HepG2 (cell line): ENCODE measurements around the gene TOR1A. TPM values are rescaled to one million over a fixed set of nuclear protein-coding genes. Genes with fewer than 3 reads are reported as not detected.
A peak's percentile ranks its signal among the peaks of the same experiment; 100 is the strongest.

Source experiments
- CBFB ChIP-seq: sonication (generic); formaldehyde crosslinking; IDR thresholded peaks from 2 replicates; pipeline ENCODE4 v1.4.0; 2020; ENCODE audit warnings: missing genetic modification reagents
- CEBPB ChIP-seq: IDR thresholded peaks from 2 replicates; pipeline ENCODE4 v1.6.1; 2011; ENCODE audit warnings: low read depth, low read length, improper control_type of control experiment, borderline replicate concordance
- EHMT2 ChIP-seq: fragments of 200-600 bp; sonication (generic); IDR thresholded peaks from 2 replicates; pipeline ENCODE4 v1.7.0; 2017; ENCODE audit warnings: antibody characterized with exemption, low read depth, low read length, borderline replicate concordance
- ETV6 ChIP-seq: sonication (generic); formaldehyde crosslinking; conservative IDR thresholded peaks from 2 replicates; pipeline ENCODE4 v1.4.0; 2020; ENCODE audit warnings: missing genetic modification reagents
- GABPB1 ChIP-seq: IDR thresholded peaks from 2 replicates; pipeline ENCODE4 v1.6.1; 2016; ENCODE audit warnings: mild to moderate bottlenecking, missing genetic modification reagents, moderate library complexity, missing compliant biosample characterization
- HNRNPL ChIP-seq: fragments of 200-400 bp; formaldehyde crosslinking; IDR thresholded peaks from 2 replicates; pipeline ENCODE4 v1.6.1; 2017; ENCODE audit warnings: mild to moderate bottlenecking, low read depth, low read length
- MAFK ChIP-seq, 2 experiments: IDR thresholded peaks in 1 of 2; conservative IDR thresholded peaks in 1 of 2; 2 replicates each; pipeline ENCODE4 v1.6.1; 2011; ENCODE audit warnings: improper control_type of control experiment in 2 of 2, low read length in 2 of 2
- MEF2D ChIP-seq: sonication (generic); formaldehyde crosslinking; IDR thresholded peaks from 2 replicates; pipeline ENCODE4 v1.5.1; 2020; ENCODE audit warnings: mild to moderate bottlenecking, missing genetic modification reagents
- NCOA5 ChIP-seq: sonication (generic); formaldehyde crosslinking; IDR thresholded peaks from 2 replicates; pipeline ENCODE4 v1.4.0; 2020; ENCODE audit warnings: missing genetic modification reagents
- NR1H2 ChIP-seq: sonication (generic); formaldehyde crosslinking; IDR thresholded peaks from 2 replicates; pipeline ENCODE4 v1.8.1; 2022; ENCODE audit warnings: low read depth, missing genetic modification reagents, borderline replicate concordance
- RFX5 ChIP-seq: IDR thresholded peaks from 2 replicates; pipeline ENCODE4 v1.6.1; 2011; ENCODE audit warnings: low read depth, low read length, improper control_type of control experiment
- RXRA ChIP-seq: sonication (generic); formaldehyde crosslinking; IDR thresholded peaks from 2 replicates; pipeline ENCODE4 v1.5.1; 2020; ENCODE audit warnings: missing genetic modification reagents
- SAP130 ChIP-seq: IDR thresholded peaks from 2 replicates; pipeline ENCODE4 v1.6.1; 2016; ENCODE audit warnings: low read depth
- SRSF9 ChIP-seq: fragments of 200-400 bp; formaldehyde crosslinking; IDR thresholded peaks from 2 replicates; pipeline ENCODE4 v1.6.1; 2018; ENCODE audit warnings: borderline replicate concordance, mild to moderate bottlenecking, low read depth, low read length; ENCODE audit not compliant: insufficient read depth, poor library complexity, severe bottlenecking
- ZIK1 ChIP-seq: sonication (generic); formaldehyde crosslinking; IDR thresholded peaks from 2 replicates; pipeline ENCODE4 v1.5.0; 2020; ENCODE audit warnings: mild to moderate bottlenecking, low read depth, missing genetic modification reagents, borderline replicate concordance
- ZNF468 ChIP-seq: sonication (generic); formaldehyde crosslinking; IDR thresholded peaks from 2 replicates; pipeline ENCODE4 v1.8.0; 2022; ENCODE audit warnings: mild to moderate bottlenecking, moderate library complexity, missing genetic modification reagents
- ZNF605 ChIP-seq: sonication (generic); formaldehyde crosslinking; IDR thresholded peaks from 2 replicates; pipeline ENCODE4 v1.8.0; 2022; ENCODE audit warnings: mild to moderate bottlenecking, missing genetic modification reagents
- ZNF607 ChIP-seq: sonication (generic); formaldehyde crosslinking; IDR thresholded peaks from 2 replicates; pipeline ENCODE4 v1.5.1; 2020; ENCODE audit warnings: missing genetic modification reagents, mild to moderate bottlenecking, borderline replicate concordance
- ZNF615 ChIP-seq: sonication (generic); formaldehyde crosslinking; IDR thresholded peaks from 2 replicates; pipeline ENCODE4 v1.5.0; 2020; ENCODE audit warnings: mild to moderate bottlenecking, missing genetic modification reagents, borderline replicate concordance
- ZNF619 ChIP-seq: sonication (generic); formaldehyde crosslinking; IDR thresholded peaks from 2 replicates; pipeline ENCODE4 v1.4.0; 2020; ENCODE audit warnings: mild to moderate bottlenecking, missing genetic modification reagents
- polyA plus RNA-seq, 8 experiments: library from polyadenylated mRNA; depleted of rRNA in 3 of 8; stranded (reverse) in 7 of 8; unstranded in 1 of 8; fragments of >200 nt; fragmentation: Illumina TruSeq in 4 of 8; extraction: Trizol in 4 of 8; gene quantifications; 2 replicates each; pipeline versions ENCODE4 v1.2.1 to v1.2.3, GENCODE V29; 2011 to 2016; ENCODE audit warnings: low read depth in 4 of 8, missing spikeins in 1 of 8, mixed read lengths in 1 of 8; ENCODE audit not compliant: insufficient read depth in 1 of 8
- total RNA-seq, 5 experiments: library from RNA; depleted of rRNA; stranded (reverse); fragments of >200 nt; fragmentation: Illumina TruSeq; extraction: Trizol; gene quantifications; 2 replicates each; pipeline ENCODE4 v1.2.3, GENCODE V29; 2016; ENCODE audit warnings: low read depth in 1 of 5
- TF ChIP-seq, protein P1 (sequence below): IDR thresholded peaks from 2 replicates; pipeline ENCODE4 v1.4.0; 2020; ENCODE audit warnings: mild to moderate bottlenecking, missing genetic modification reagents
- TF ChIP-seq, protein P2 (sequence below): sonication (generic); formaldehyde crosslinking; IDR thresholded peaks from 2 replicates; pipeline ENCODE4 v1.4.0; 2020; ENCODE audit warnings: missing genetic modification reagents, mild to moderate bottlenecking, borderline replicate concordance
- TF ChIP-seq, protein P3 (sequence below): sonication (generic); formaldehyde crosslinking; IDR thresholded peaks from 2 replicates; pipeline ENCODE4 v1.4.0; 2020; ENCODE audit warnings: mild to moderate bottlenecking, missing genetic modification reagents

The TOR1A gene
- total and polyA plus RNA-seq, 2 of the 13 experiments (the other 11 are each of a cell fraction or from before 2014, with no cell fraction given): 31.6 to 41.4 TPM

DNA sequence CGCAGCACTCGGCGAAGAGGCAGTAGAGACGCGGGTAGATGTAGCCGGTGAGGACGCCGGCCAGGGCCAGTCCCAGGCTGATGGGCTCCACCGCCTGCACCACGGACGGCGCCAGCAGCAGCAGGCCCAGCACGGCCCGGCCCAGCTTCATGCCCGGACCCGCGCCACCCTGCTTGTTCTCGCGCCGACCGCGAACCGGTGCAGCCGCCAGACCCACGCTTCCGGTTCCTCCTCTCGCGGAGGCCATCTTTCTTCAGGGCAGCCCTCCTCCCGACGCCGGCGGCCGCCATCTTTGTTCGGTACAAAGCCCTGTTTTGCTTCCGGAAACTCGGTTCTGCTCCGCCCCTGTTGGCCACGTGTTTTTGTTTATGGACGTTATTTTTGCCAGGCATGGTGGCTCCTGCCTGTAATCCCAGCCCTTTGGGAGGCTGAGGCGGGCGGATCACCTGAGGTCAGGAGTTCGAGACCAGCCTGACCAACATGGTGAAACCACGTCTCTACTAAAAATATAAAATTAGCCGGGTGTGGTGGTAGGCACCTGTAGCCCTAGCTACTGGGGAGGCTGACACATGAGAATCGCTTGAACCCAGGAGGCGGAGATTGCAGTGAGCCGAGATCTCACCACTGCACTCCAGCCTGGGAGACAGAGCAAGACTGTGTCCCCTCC is at the start of gene TOR1A (continued):
- TF ChIP-seq, protein P1, sequence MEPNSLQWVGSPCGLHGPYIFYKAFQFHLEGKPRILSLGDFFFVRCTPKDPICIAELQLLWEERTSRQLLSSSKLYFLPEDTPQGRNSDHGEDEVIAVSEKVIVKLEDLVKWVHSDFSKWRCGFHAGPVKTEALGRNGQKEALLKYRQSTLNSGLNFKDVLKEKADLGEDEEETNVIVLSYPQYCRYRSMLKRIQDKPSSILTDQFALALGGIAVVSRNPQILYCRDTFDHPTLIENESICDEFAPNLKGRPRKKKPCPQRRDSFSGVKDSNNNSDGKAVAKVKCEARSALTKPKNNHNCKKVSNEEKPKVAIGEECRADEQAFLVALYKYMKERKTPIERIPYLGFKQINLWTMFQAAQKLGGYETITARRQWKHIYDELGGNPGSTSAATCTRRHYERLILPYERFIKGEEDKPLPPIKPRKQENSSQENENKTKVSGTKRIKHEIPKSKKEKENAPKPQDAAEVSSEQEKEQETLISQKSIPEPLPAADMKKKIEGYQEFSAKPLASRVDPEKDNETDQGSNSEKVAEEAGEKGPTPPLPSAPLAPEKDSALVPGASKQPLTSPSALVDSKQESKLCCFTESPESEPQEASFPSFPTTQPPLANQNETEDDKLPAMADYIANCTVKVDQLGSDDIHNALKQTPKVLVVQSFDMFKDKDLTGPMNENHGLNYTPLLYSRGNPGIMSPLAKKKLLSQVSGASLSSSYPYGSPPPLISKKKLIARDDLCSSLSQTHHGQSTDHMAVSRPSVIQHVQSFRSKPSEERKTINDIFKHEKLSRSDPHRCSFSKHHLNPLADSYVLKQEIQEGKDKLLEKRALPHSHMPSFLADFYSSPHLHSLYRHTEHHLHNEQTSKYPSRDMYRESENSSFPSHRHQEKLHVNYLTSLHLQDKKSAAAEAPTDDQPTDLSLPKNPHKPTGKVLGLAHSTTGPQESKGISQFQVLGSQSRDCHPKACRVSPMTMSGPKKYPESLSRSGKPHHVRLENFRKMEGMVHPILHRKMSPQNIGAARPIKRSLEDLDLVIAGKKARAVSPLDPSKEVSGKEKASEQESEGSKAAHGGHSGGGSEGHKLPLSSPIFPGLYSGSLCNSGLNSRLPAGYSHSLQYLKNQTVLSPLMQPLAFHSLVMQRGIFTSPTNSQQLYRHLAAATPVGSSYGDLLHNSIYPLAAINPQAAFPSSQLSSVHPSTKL (CRISPR knock-in tag): peak; percentile 49
- TF ChIP-seq ZNF468 (no peak), ZIK1 (CRISPR knock-in tag) (peak; percentile 82), MEF2D (CRISPR knock-in tag) (peak; percentile 60), GABPB1 (peak; percentile 98), SRSF9 (no peak), EHMT2 (no peak), ZNF615 (CRISPR knock-in tag) (no peak; the same call in 1 of the 2 replicates), CEBPB (no peak), RXRA (CRISPR knock-in tag) (peak; percentile 77), ZNF605 (peak; percentile 80), NCOA5 (CRISPR knock-in tag) (no peak), MAFK (conservative IDR thresholded peaks at IDR 0.05 in 1 of 2, IDR thresholded peaks at IDR 0.05 in 1 of 2; ENCODE audit: low read length in 2 of 2) (no peak), ZNF607 (CRISPR knock-in tag) (peak; percentile 80), SAP130 (CRISPR knock-in tag) (peak; percentile 100), ZNF619 (peak; percentile 63; the same call in 1 of the 2 replicates), RFX5 (no peak), NR1H2 (CRISPR knock-in tag) (no peak), CBFB (CRISPR knock-in tag) (peak; percentile 91), ETV6 (peak; percentile 83), HNRNPL (peak; percentile 75; the same call in 1 of the 2 replicates)
- TF ChIP-seq, protein P2, sequence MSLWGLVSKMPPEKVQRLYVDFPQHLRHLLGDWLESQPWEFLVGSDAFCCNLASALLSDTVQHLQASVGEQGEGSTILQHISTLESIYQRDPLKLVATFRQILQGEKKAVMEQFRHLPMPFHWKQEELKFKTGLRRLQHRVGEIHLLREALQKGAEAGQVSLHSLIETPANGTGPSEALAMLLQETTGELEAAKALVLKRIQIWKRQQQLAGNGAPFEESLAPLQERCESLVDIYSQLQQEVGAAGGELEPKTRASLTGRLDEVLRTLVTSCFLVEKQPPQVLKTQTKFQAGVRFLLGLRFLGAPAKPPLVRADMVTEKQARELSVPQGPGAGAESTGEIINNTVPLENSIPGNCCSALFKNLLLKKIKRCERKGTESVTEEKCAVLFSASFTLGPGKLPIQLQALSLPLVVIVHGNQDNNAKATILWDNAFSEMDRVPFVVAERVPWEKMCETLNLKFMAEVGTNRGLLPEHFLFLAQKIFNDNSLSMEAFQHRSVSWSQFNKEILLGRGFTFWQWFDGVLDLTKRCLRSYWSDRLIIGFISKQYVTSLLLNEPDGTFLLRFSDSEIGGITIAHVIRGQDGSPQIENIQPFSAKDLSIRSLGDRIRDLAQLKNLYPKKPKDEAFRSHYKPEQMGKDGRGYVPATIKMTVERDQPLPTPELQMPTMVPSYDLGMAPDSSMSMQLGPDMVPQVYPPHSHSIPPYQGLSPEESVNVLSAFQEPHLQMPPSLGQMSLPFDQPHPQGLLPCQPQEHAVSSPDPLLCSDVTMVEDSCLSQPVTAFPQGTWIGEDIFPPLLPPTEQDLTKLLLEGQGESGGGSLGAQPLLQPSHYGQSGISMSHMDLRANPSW: no peak
- TF ChIP-seq, protein P3, sequence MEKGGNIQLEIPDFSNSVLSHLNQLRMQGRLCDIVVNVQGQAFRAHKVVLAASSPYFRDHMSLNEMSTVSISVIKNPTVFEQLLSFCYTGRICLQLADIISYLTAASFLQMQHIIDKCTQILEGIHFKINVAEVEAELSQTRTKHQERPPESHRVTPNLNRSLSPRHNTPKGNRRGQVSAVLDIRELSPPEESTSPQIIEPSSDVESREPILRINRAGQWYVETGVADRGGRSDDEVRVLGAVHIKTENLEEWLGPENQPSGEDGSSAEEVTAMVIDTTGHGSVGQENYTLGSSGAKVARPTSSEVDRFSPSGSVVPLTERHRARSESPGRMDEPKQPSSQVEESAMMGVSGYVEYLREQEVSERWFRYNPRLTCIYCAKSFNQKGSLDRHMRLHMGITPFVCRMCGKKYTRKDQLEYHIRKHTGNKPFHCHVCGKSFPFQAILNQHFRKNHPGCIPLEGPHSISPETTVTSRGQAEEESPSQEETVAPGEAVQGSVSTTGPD (CRISPR knock-in tag): no peak
